Measurements from ENCODE around the gene HBG1. TPM values are rescaled to one million over a fixed set of nuclear protein-coding genes. Genes with fewer than 3 reads are reported as not detected.

The HBG1 gene
- total RNA-seq, 5 donors from 2014 or later (not counting 1 experiment from before 2014, with no cell fraction given), result 1.8 to 6.4 (median 3.3) TPM; not detected in 2

GRCh38 chr11:5232176-5232575 lies 17.5 kb downstream of the HBG1 start:
- ATAC-seq (replicated peaks in 1 of 4) (no peak), DNase-seq (no peak)
- H3K27me3 Mint-ChIP-seq, result peaks cover 2 to 6% of the 10 kb centered on the region in 2 donors
- Histone ChIP-seq H3K4me3 (ENCODE audit: control insufficient read depth in 1 of 2, extremely low read depth in 1 of 2, low read length in 1 of 2) (no peak overlapping the region), H3K27me3 (replicated peaks in 1 of 2; ENCODE audit: control insufficient read depth in 2 of 2, extremely low read depth in 1 of 2, insufficient read depth in 2 of 2, low read length in 1 of 2) (no peaks in the 10 kb centered on the region), H3K9me3 (no peaks in the 10 kb centered on the region), H3K27ac (ENCODE audit: low read length) (no peak overlapping the region), H3K36me3 (ENCODE audit: control insufficient read depth in 2 of 2, extremely low read depth in 1 of 2, insufficient read depth in 1 of 2, low read length in 1 of 2) (no peaks in the 10 kb centered on the region), H3K4me1 (ENCODE audit: control insufficient read depth in 1 of 2, extremely low read depth in 1 of 2, insufficient read depth in 2 of 2, low read length in 2 of 2) (peaks cover 0 to 3% of the 10 kb centered on the region in 2 experiments)
- peaks cover 0 to 5% (median 2%) of the 10 kb centered on the region in 3 donors for H3K4me1 Mint-ChIP-seq
- 66% methylated on average over 3 of the region's 3 CpGs for WGBS (ENCODE audit: insufficient coverage)
- ChIA-PET POLR2A (no interaction called here), CTCF (no interaction called here)
- H3K9me3 Mint-ChIP-seq, result no peaks in the 10 kb centered on the region
- no peak overlapping the region for H3K27ac Mint-ChIP-seq
- no peak overlapping the region for H3K4me3 Mint-ChIP-seq
- no peaks in the 10 kb centered on the region for H3K36me3 Mint-ChIP-seq

- H3K4me3 ChIP-seq (ENCODE audit: control insufficient read depth in 1 of 2, extremely low read depth in 1 of 2, low read length in 1 of 2), result no peak overlapping the region
- Mint-ChIP-seq H3K4me3 (no peak overlapping the region), H3K27ac (no peak overlapping the region), H3K27me3 (peaks cover 2 to 3% of the 10 kb centered on the region in 2 donors), H3K36me3 (no peaks in the 10 kb centered on the region), H3K4me1 (peaks cover 0 to 5% (median 2%) of the 10 kb centered on the region in 3 donors), H3K9me3 (no peaks in the 10 kb centered on the region)
- ATAC-seq (replicated peaks in 1 of 4), result no peak
- H3K27ac ChIP-seq (ENCODE audit: low read length), result no peak overlapping the region
- DNase-seq, result no peak
- ChIA-PET POLR2A (no interaction called here), CTCF (no interaction called here)
- no CpG with 5 or more reads among the region's 2 CpGs for WGBS (ENCODE audit: insufficient coverage)
- H3K4me1 ChIP-seq (ENCODE audit: control insufficient read depth in 1 of 2, extremely low read depth in 1 of 2, insufficient read depth in 2 of 2, low read length in 2 of 2), result peaks cover 0 to 3% of the 10 kb centered on the region in 2 experiments
- H3K27me3 ChIP-seq (replicated peaks in 1 of 2; ENCODE audit: control insufficient read depth in 2 of 2, extremely low read depth in 1 of 2, insufficient read depth in 2 of 2, low read length in 1 of 2), result no peaks in the 10 kb centered on the region
- no peaks in the 10 kb centered on the region for H3K9me3 ChIP-seq
- no peaks in the 10 kb centered on the region for H3K36me3 ChIP-seq (ENCODE audit: control insufficient read depth in 2 of 2, extremely low read depth in 1 of 2, insufficient read depth in 1 of 2, low read length in 1 of 2)
Observed at GRCh38 chr11:5231111-5231510, 18.5 kb downstream of the HBG1 start.

- no peak overlapping the region for H3K4me3 Mint-ChIP-seq
- H3K4me1 Mint-ChIP-seq, result peaks cover 0 to 5% (median 2%) of the 10 kb centered on the region in 3 donors
- WGBS (ENCODE audit: insufficient coverage), result no CpG with 5 or more reads among the region's 1 CpG
- H3K36me3 ChIP-seq (ENCODE audit: control insufficient read depth in 2 of 2, extremely low read depth in 1 of 2, insufficient read depth in 1 of 2, low read length in 1 of 2), result no peaks in the 10 kb centered on the region
- H3K27ac ChIP-seq (ENCODE audit: low read length), result no peak overlapping the region
- peaks cover 2 to 3% of the 10 kb centered on the region in 2 donors for H3K27me3 Mint-ChIP-seq
- ChIA-PET POLR2A (no interaction called here), CTCF (no interaction called here)
- no peaks in the 10 kb centered on the region for H3K9me3 ChIP-seq
- H3K9me3 Mint-ChIP-seq, result no peaks in the 10 kb centered on the region
- DNase-seq (no peak), ATAC-seq (replicated peaks in 1 of 4) (no peak)
- no peak overlapping the region for H3K27ac Mint-ChIP-seq
- no peaks in the 10 kb centered on the region for H3K27me3 ChIP-seq (replicated peaks in 1 of 2; ENCODE audit: control insufficient read depth in 2 of 2, extremely low read depth in 1 of 2, insufficient read depth in 2 of 2, low read length in 1 of 2)
- no peaks in the 10 kb centered on the region for H3K36me3 Mint-ChIP-seq
- no peak overlapping the region for H3K4me3 ChIP-seq (ENCODE audit: control insufficient read depth in 1 of 2, extremely low read depth in 1 of 2, low read length in 1 of 2)
- peaks cover 0 to 3% of the 10 kb centered on the region in 2 experiments for H3K4me1 ChIP-seq (ENCODE audit: control insufficient read depth in 1 of 2, extremely low read depth in 1 of 2, insufficient read depth in 2 of 2, low read length in 2 of 2)
Observed at GRCh38 chr11:5230266-5230665, 19.4 kb downstream of the HBG1 start.

GRCh38 chr11:5229796-5230195 lies 19.9 kb downstream of the HBG1 start:
- no peaks in the 10 kb centered on the region for H3K9me3 Mint-ChIP-seq
- CTCF ChIA-PET, result no interaction called here
- H3K4me3 ChIP-seq (ENCODE audit: control insufficient read depth in 1 of 2, extremely low read depth in 1 of 2, low read length in 1 of 2), result no peak overlapping the region
- H3K36me3 Mint-ChIP-seq, result no peaks in the 10 kb centered on the region
- H3K27me3 ChIP-seq (replicated peaks in 1 of 2; ENCODE audit: control insufficient read depth in 2 of 2, extremely low read depth in 1 of 2, insufficient read depth in 2 of 2, low read length in 1 of 2), result no peaks in the 10 kb centered on the region
- no peaks in the 10 kb centered on the region for H3K36me3 ChIP-seq (ENCODE audit: control insufficient read depth in 2 of 2, extremely low read depth in 1 of 2, insufficient read depth in 1 of 2, low read length in 1 of 2)
- WGBS (ENCODE audit: insufficient coverage), result no CpG with 5 or more reads among the region's 2 CpGs
- peaks cover 0 to 5% (median 2%) of the 10 kb centered on the region in 3 donors for H3K4me1 Mint-ChIP-seq
- peaks cover 0 to 2% of the 10 kb centered on the region in 2 donors for H3K27me3 Mint-ChIP-seq
- no peak overlapping the region for H3K4me3 Mint-ChIP-seq
- no peak overlapping the region for H3K27ac ChIP-seq (ENCODE audit: low read length)
- no peak for DNase-seq
- POLR2A ChIA-PET, result no interaction called here
- no peak for ATAC-seq (replicated peaks in 1 of 4)
- no peaks in the 10 kb centered on the region for H3K9me3 ChIP-seq
- no peak overlapping the region for H3K27ac Mint-ChIP-seq
- H3K4me1 ChIP-seq (ENCODE audit: control insufficient read depth in 1 of 2, extremely low read depth in 1 of 2, insufficient read depth in 2 of 2, low read length in 2 of 2), result peaks cover 0 to 3% of the 10 kb centered on the region in 2 experiments

GRCh38 chr11:5229356-5229755 lies 20.3 kb downstream of the HBG1 start:
- ATAC-seq (replicated peaks in 1 of 4), result no peak
- CTCF ChIA-PET, result no interaction called here
- WGBS (ENCODE audit: insufficient coverage), result no CpG with 5 or more reads among the region's 1 CpG

GRCh38 chr11:5228124-5228523 lies 21.5 kb downstream of the HBG1 start:
- ChIA-PET CTCF (no interaction called here), POLR2A (no interaction called here)
- H3K27ac ChIP-seq (ENCODE audit: low read length), result no peak overlapping the region
- no peak overlapping the region for H3K27ac Mint-ChIP-seq
- H3K9me3 ChIP-seq, result no peaks in the 10 kb centered on the region
- peaks cover 0 to 6% of the 10 kb centered on the region in 2 donors for H3K27me3 Mint-ChIP-seq
- no peaks in the 10 kb centered on the region for H3K36me3 ChIP-seq (ENCODE audit: control insufficient read depth in 2 of 2, extremely low read depth in 1 of 2, insufficient read depth in 1 of 2, low read length in 1 of 2)
- ATAC-seq (replicated peaks in 1 of 4) (no peak), DNase-seq (no peak)
- no peaks in the 10 kb centered on the region for H3K9me3 Mint-ChIP-seq
- H3K4me1 Mint-ChIP-seq, result no peaks in the 10 kb centered on the region
- H3K27me3 ChIP-seq (replicated peaks in 1 of 2; ENCODE audit: control insufficient read depth in 2 of 2, extremely low read depth in 1 of 2, insufficient read depth in 2 of 2, low read length in 1 of 2), result no peaks in the 10 kb centered on the region
- H3K4me3 Mint-ChIP-seq, result no peak overlapping the region
- no CpG with 5 or more reads among the region's 5 CpGs for WGBS (ENCODE audit: insufficient coverage)
- H3K36me3 Mint-ChIP-seq, result no peaks in the 10 kb centered on the region
- no peak overlapping the region for H3K4me3 ChIP-seq (ENCODE audit: control insufficient read depth in 1 of 2, extremely low read depth in 1 of 2, low read length in 1 of 2)
- no peaks in the 10 kb centered on the region for H3K4me1 ChIP-seq (ENCODE audit: control insufficient read depth in 1 of 2, extremely low read depth in 1 of 2, insufficient read depth in 2 of 2, low read length in 2 of 2)

More at GRCh38 chr11:5229356-5229755, 20.3 kb downstream of the HBG1 start:
- H3K27ac ChIP-seq (ENCODE audit: low read length), result no peak overlapping the region
- no peak overlapping the region for H3K4me3 ChIP-seq (ENCODE audit: control insufficient read depth in 1 of 2, extremely low read depth in 1 of 2, low read length in 1 of 2)
- H3K27me3 Mint-ChIP-seq, result peaks cover 0 to 2% of the 10 kb centered on the region in 2 donors
- no peaks in the 10 kb centered on the region for H3K36me3 ChIP-seq (ENCODE audit: control insufficient read depth in 2 of 2, extremely low read depth in 1 of 2, insufficient read depth in 1 of 2, low read length in 1 of 2)
- POLR2A ChIA-PET, result no interaction called here
- no peaks in the 10 kb centered on the region for H3K36me3 Mint-ChIP-seq
- H3K9me3 ChIP-seq, result no peaks in the 10 kb centered on the region
- H3K4me1 Mint-ChIP-seq, result peaks cover 0 to 3% (median under 1%) of the 10 kb centered on the region in 3 donors
- H3K27ac Mint-ChIP-seq, result no peak overlapping the region
- H3K27me3 ChIP-seq (replicated peaks in 1 of 2; ENCODE audit: control insufficient read depth in 2 of 2, extremely low read depth in 1 of 2, insufficient read depth in 2 of 2, low read length in 1 of 2), result no peaks in the 10 kb centered on the region
- H3K4me3 Mint-ChIP-seq, result no peak overlapping the region
- H3K9me3 Mint-ChIP-seq, result no peaks in the 10 kb centered on the region
- DNase-seq, result no peak
- H3K4me1 ChIP-seq (ENCODE audit: control insufficient read depth in 1 of 2, extremely low read depth in 1 of 2, insufficient read depth in 2 of 2, low read length in 2 of 2), result peaks cover 0 to under 1% of the 10 kb centered on the region in 2 experiments

- CTCF ChIA-PET, result no interaction called here
Observed at GRCh38 chr11:5227681-5228080, 22.0 kb downstream of the HBG1 start.

More at GRCh38 chr11:5227681-5228080, 22.0 kb downstream of the HBG1 start:
- Histone ChIP-seq H3K36me3 (ENCODE audit: control insufficient read depth in 2 of 2, extremely low read depth in 1 of 2, insufficient read depth in 1 of 2, low read length in 1 of 2) (no peaks in the 10 kb centered on the region), H3K27ac (ENCODE audit: low read length) (no peak overlapping the region), H3K4me1 (ENCODE audit: control insufficient read depth in 1 of 2, extremely low read depth in 1 of 2, insufficient read depth in 2 of 2, low read length in 2 of 2) (no peaks in the 10 kb centered on the region), H3K27me3 (replicated peaks in 1 of 2; ENCODE audit: control insufficient read depth in 2 of 2, extremely low read depth in 1 of 2, insufficient read depth in 2 of 2, low read length in 1 of 2) (no peaks in the 10 kb centered on the region), H3K4me3 (ENCODE audit: control insufficient read depth in 1 of 2, extremely low read depth in 1 of 2, low read length in 1 of 2) (no peak overlapping the region), H3K9me3 (no peaks in the 10 kb centered on the region)
- H3K27ac Mint-ChIP-seq, result no peak overlapping the region
- H3K4me1 Mint-ChIP-seq, result no peaks in the 10 kb centered on the region
- no peaks in the 10 kb centered on the region for H3K9me3 Mint-ChIP-seq
- POLR2A ChIA-PET, result no interaction called here
- no CpG with 5 or more reads among the region's 1 CpG for WGBS (ENCODE audit: insufficient coverage)
- H3K4me3 Mint-ChIP-seq, result no peak overlapping the region
- ATAC-seq (replicated peaks in 1 of 4) (no peak), DNase-seq (no peak)
- no peaks in the 10 kb centered on the region for H3K36me3 Mint-ChIP-seq
- H3K27me3 Mint-ChIP-seq, result peaks cover 0 to 6% of the 10 kb centered on the region in 2 donors
